Uterus (tissue), 4 donors: ENCODE data around the gene TANC2. TPM values are rescaled to one million over a fixed set of nuclear protein-coding genes. Genes with fewer than 3 reads are reported as not detected.

Source experiments
- DNase-seq, 2 donors: peaks; one replicate each; pipeline ENCODE4 v3.0.0-alpha.2; 2019 to 2020
- H3K27ac ChIP-seq, 2 donors: fragments of 200-600 bp; sonication (generic); 1 replicate in 1 of 2; 2 replicates in 1 of 2; pipeline ENCODE4 v1.5.1; 2016 to 2018
- H3K27me3 ChIP-seq, 2 donors: fragments of 200-600 bp; sonication (generic); one replicate each; pipeline ENCODE4 v1.5.1; 2018 to 2019; ENCODE audit warnings: control low read depth in 1 of 2
- H3K36me3 ChIP-seq, 2 donors: fragments of 200-600 bp; sonication (generic); one replicate each; pipeline ENCODE4 v1.5.1; 2019; ENCODE audit warnings: control low read depth in 1 of 2
- H3K4me1 ChIP-seq, 2 donors: fragments of 200-600 bp; sonication (generic); one replicate each; pipeline ENCODE4 v1.5.1; 2018 to 2019; ENCODE audit warnings: control low read depth in 1 of 2
- H3K4me3 ChIP-seq, 2 donors: fragments of 200-600 bp; sonication (generic); 1 replicate in 1 of 2; 2 replicates in 1 of 2; pipeline ENCODE4 v1.5.1; 2018 to 2019; ENCODE audit warnings: mild to moderate bottlenecking in 1 of 2
- H3K9me3 ChIP-seq, 2 donors: fragments of 200-600 bp; sonication (generic); one replicate each; pipeline ENCODE4 v1.5.1; 2019; ENCODE audit warnings: control low read depth in 1 of 2
- CTCF ChIP-seq, 4 experiments: fragments of 200-600 bp in 2 of 4; fragments of 450-650 bp in 2 of 4; sonication (generic) in 2 of 4; IDR thresholded peaks; one replicate each; pipeline ENCODE4 v1.5.1; 2016 to 2019; ENCODE audit warnings: antibody characterized with exemption in 4 of 4, mild to moderate bottlenecking in 2 of 4, moderate library complexity in 1 of 4
- POLR2A ChIP-seq, 2 donors: fragments of 450-650 bp; IDR thresholded peaks; one replicate each; pipeline ENCODE4 v1.6.1; 2016; ENCODE audit warnings: antibody characterized with exemption in 2 of 2, mild to moderate bottlenecking in 1 of 2, moderate library complexity in 1 of 2
- intact Hi-C: fragments of 100-400 bp; cut with DNase I; formaldehyde crosslinking; loops from one replicate; pipeline ENCODE4 v1.15.1; 2023; ENCODE audit warnings: low total_unique reads
- total RNA-seq, 4 donors: library from RNA; depleted of rRNA in 3 of 4; stranded (reverse); fragments of >200 nt in 3 of 4; gene quantifications; one replicate each; pipeline versions ENCODE4 v1.1.0 to v1.2.4, GENCODE V29; 2014 to 2023
- donor health status: DM: yes; HTN: yes; CAD: no.

Gene TANC2
- total RNA-seq, 4 donors from 2014 or later: 7.9 to 48.8 (median 25.1) TPM

DNA sequence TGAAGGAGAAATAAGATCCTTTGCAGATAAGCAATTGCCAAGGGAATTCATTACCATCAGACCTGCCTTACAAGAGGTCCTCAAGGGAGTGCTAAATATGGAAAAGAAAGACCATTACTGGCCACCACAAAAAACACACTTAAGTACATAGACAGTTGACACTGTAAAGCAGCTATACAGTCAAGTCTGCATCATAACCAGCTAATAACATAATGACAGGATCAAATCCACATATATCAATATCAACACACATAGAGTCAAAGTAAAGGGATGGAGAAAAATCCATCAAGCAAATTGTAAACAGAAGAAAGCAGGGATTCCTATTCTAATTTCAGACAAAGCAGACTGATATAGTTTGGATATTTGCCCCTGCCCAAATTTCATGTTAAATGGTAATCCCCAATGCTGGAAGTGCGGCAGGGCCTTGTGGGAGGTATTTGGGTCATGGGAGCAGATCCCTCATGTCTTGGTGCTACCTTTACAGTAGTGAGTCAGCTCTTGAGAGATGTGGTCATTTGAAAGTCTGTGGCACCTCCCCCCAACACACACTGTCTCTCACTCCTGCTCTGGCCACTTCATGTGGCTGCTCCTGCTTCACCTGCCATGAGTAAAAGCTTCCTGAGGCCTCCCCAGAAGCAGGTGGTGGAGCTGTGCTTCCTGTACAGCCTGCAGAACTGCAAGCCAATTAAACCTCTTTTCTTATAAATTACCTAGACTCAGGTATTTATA is 32.8 kb downstream of the TANC2 start:
- TF ChIP-seq CTCF (IDR thresholded peaks at IDR 0.05): no peak
- TF ChIP-seq POLR2A (IDR thresholded peaks at IDR 0.05): no peak

DNA sequence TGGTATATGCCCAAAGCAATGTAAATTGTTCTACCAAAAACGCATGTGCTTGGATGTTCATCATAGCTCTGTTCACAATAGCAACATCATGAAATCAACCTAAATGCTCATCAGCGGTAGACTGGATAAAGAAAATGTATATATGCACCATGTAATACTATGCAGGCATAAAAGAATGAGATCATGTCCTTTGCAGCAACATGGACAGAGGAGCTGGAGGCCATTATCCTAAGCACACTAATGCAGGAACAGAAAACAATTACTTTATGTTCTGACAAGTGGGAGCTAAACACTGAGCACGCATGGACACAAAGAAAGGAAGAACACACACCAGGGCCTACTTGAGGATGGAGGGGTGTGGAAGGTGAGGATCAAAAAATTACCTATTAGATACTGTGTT is 33.7 kb downstream of the TANC2 start:
- Histone ChIP-seq H3K27me3 (no peaks in the 10 kb centered on the region), H3K36me3 (no peaks in the 10 kb centered on the region), H3K4me3 (no peak overlapping the region), H3K4me1 (no peaks in the 10 kb centered on the region), H3K27ac (no peak overlapping the region), H3K9me3 (no peaks in the 10 kb centered on the region)
- intact Hi-C loops: no loop called here
- TF ChIP-seq CTCF (IDR thresholded peaks at IDR 0.05): no peak
- no peak for TF ChIP-seq POLR2A (IDR thresholded peaks at IDR 0.05)
- no peak for DNase-seq

More for the DNA sequence above, 32.8 kb downstream of the TANC2 start:
- intact Hi-C loops: no loop called here
- Histone ChIP-seq H3K4me3 (no peak overlapping the region), H3K4me1 (no peaks in the 10 kb centered on the region), H3K27me3 (no peaks in the 10 kb centered on the region), H3K27ac (no peak overlapping the region), H3K9me3 (no peaks in the 10 kb centered on the region), H3K36me3 (no peaks in the 10 kb centered on the region)
- DNase-seq: no peak

DNA sequence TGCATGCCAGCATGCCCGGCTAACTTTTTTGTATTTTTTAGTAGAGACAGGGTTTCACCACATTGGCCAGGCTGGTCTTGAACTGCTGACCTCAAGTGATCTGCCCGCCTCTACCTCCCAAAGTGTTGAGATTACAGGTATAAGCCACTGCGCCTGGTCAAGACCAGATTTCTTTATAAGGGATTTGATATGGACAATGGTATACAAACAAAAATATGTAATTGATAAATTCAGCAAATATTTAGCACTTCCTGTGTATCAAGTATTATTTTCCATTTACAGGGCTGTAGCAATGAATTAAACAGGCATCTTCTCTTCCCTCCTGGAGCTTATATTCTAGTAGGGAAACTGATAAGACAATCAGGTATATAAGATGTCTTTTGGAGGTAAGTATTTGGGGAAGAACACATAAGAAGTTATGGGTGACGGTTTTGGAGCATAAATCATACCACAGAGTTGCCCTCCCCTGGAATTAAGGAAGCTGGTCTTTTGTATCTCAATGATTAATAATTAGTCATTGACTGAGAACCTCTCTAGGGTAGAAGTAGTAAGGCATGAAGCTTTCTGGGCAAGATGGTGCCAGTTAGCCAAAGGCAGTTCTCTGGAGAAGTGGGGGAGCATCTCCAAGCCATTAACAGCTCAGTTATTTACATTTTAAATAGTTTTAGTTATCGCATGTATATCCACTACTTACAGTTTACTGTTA is 35.8 kb downstream of the TANC2 start:
- H3K27ac ChIP-seq: no peak overlapping the region
- H3K36me3 ChIP-seq: no peaks in the 10 kb centered on the region
- H3K27me3 ChIP-seq: no peaks in the 10 kb centered on the region
- no peaks in the 10 kb centered on the region for H3K9me3 ChIP-seq
- H3K4me1 ChIP-seq: no peaks in the 10 kb centered on the region
- H3K4me3 ChIP-seq: no peak overlapping the region
- TF ChIP-seq POLR2A (IDR thresholded peaks at IDR 0.05): no peak
- TF ChIP-seq CTCF (IDR thresholded peaks at IDR 0.05): no peak
- no peak for DNase-seq
- intact Hi-C loops: no loop called here

DNA sequence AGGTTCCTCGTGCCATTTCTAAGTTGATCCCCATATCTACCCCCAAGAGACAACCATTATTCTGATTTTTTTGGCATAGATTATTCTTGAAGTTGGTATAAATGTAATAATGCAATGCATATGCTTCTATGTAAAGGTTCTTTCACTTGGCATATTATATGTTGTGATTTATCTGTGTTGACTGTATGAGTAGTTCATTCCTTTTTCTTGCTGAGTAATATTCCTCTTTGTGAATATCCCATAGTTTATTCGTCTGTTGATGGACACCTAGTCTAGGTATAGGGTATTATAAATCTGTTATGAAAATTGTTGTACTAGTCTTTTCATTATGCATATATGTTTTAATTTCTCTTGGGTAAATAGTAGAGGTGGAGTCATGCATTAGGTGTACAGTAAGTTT is 36.6 kb downstream of the TANC2 start:
- Histone ChIP-seq H3K27me3 (no peaks in the 10 kb centered on the region), H3K27ac (no peak overlapping the region), H3K4me3 (no peak overlapping the region), H3K9me3 (no peaks in the 10 kb centered on the region), H3K4me1 (no peaks in the 10 kb centered on the region), H3K36me3 (no peaks in the 10 kb centered on the region)
- TF ChIP-seq CTCF (IDR thresholded peaks at IDR 0.05) (no peak), POLR2A (IDR thresholded peaks at IDR 0.05) (no peak)
- DNase-seq: no peak
- intact Hi-C loops: no loop called here

DNA sequence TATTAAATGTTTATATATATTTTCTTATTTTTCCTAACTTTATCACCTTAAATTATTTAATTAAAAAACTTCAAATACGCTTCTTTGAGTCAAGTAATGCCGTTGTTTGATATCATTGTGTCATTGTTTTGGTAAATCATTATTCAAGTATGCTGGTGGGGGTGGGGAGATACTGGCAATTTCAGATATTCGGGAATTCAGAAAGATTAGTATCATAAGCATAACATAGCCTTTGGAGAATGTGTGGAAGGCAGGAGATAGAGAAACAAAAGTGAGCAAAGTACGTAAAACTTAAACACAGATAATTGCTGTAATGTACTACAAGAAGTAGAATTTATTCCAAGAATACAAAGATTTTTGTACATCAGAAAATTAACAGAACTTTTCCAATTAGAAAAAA is 49.8 kb downstream of the TANC2 start:
- no peaks in the 10 kb centered on the region for H3K4me1 ChIP-seq
- TF ChIP-seq POLR2A (IDR thresholded peaks at IDR 0.05): no peak
- TF ChIP-seq CTCF (IDR thresholded peaks at IDR 0.05): no peak
- DNase-seq: no peak

More for the DNA sequence above, 49.8 kb downstream of the TANC2 start:
- intact Hi-C loops: no loop called here
- H3K4me3 ChIP-seq: no peak overlapping the region
- H3K36me3 ChIP-seq: no peaks in the 10 kb centered on the region
- no peaks in the 10 kb centered on the region for H3K9me3 ChIP-seq
- no peak overlapping the region for H3K27ac ChIP-seq
- no peaks in the 10 kb centered on the region for H3K27me3 ChIP-seq
